IMR-90 (cell line): ENCODE data around the gene PROZ. TPM values are rescaled to one million over a fixed set of nuclear protein-coding genes. Genes with fewer than 3 reads are reported as not detected.
A peak's percentile ranks its signal among the peaks of the same experiment; 100 is the strongest.

Experiments used
- ATAC-seq: fragments of 200-7000 bp; cut with Tn5 transposase; 2 replicates; pipeline ENCODE4 v1.9.1; 2020; ENCODE audit warnings: low read depth, mild to moderate bottlenecking, moderate library complexity
- BruUV-seq: library from RNA; stranded (reverse); fragments of 400-500 nt; replicated peaks from 2 replicates; lab custom pipeline; 2021; lab: Mats Ljungman, UMichigan
- CTCF ChIA-PET: fragments of 300-600 bp; formaldehyde crosslinking; extraction: SDS; loops from one replicate; lab custom pipeline; 2021; ENCODE audit warnings: antibody characterized with exemption; lab: Yijun Ruan, JAX
- POLR2A ChIA-PET: fragments of 300-600 bp; sonication (Branson Sonifier 250); formaldehyde crosslinking; loops from one replicate; lab custom pipeline; 2022; ENCODE audit warnings: antibody characterized with exemption; ENCODE audit not compliant: unreplicated experiment; lab: Charles Lee
- DNase-seq: peaks from one replicate; pipeline ENCODE4 v3.0.0; 2013
- H2AFZ ChIP-seq: replicated peaks from 2 replicates; pipeline ENCODE3; 2013; ENCODE audit warnings: low read length, mild to moderate bottlenecking; ENCODE audit not compliant: poor library complexity
- H2AK5ac ChIP-seq: 2 replicates; pipeline ENCODE4 v1.6.1; 2013; ENCODE audit warnings: low read depth, low read length, inconsistent platforms
- H2AK9ac ChIP-seq: replicated peaks from 2 replicates; pipeline ENCODE3; 2013; ENCODE audit warnings: mild to moderate bottlenecking, low read depth, low read length, moderate library complexity; ENCODE audit not compliant: poor library complexity
- H2BK120ac ChIP-seq: 2 replicates; pipeline ENCODE4 v1.6.1; 2013; ENCODE audit warnings: low read depth, low read length, inconsistent platforms
- H2BK15ac ChIP-seq: 3 replicates; pipeline ENCODE4 v1.6.1; 2013; ENCODE audit warnings: low read depth, low read length, inconsistent platforms
- H2BK20ac ChIP-seq: 2 replicates; pipeline ENCODE4 v1.6.1; 2013; ENCODE audit warnings: low read depth, mild to moderate bottlenecking, inconsistent platforms, low read length, moderate library complexity
- H2BK5ac ChIP-seq: 2 replicates; pipeline ENCODE4 v1.6.1; 2013; ENCODE audit warnings: mild to moderate bottlenecking, low read depth, low read length, inconsistent platforms; ENCODE audit not compliant: poor library complexity, severe bottlenecking
- H3K14ac ChIP-seq: replicated peaks from 2 replicates; pipeline ENCODE4 v1.6.1; 2013; ENCODE audit warnings: low read depth, low read length, inconsistent platforms
- H3K18ac ChIP-seq: 2 replicates; pipeline ENCODE4 v1.6.1; 2013; ENCODE audit warnings: low read depth, low read length, control low read depth
- H3K23ac ChIP-seq: 2 replicates; pipeline ENCODE4 v1.6.1; 2013; ENCODE audit warnings: low read depth, low read length, inconsistent platforms
- H3K27ac ChIP-seq: 2 replicates; pipeline ENCODE4 v1.5.1; 2013; ENCODE audit warnings: mild to moderate bottlenecking, control low read depth, low read length; ENCODE audit not compliant: insufficient read depth
- H3K27me3 ChIP-seq: 2 replicates; pipeline ENCODE4 v1.6.1; 2013; ENCODE audit warnings: low read length; ENCODE audit not compliant: control insufficient read depth, insufficient read depth
- H3K36me3 ChIP-seq: 2 replicates; pipeline ENCODE4 v1.6.1; 2013; ENCODE audit warnings: low read length, mixed read lengths; ENCODE audit not compliant: control insufficient read depth, insufficient read depth
- H3K4ac ChIP-seq: 2 replicates; pipeline ENCODE4 v1.6.1; 2013; ENCODE audit warnings: low read depth, low read length, inconsistent platforms
- H3K4me1 ChIP-seq: 2 replicates; pipeline ENCODE4 v1.6.1; 2013; ENCODE audit warnings: low read length, mixed read lengths; ENCODE audit not compliant: control insufficient read depth, insufficient read depth
- H3K4me2 ChIP-seq: 2 replicates; pipeline ENCODE4 v1.6.1; 2013; ENCODE audit warnings: low read depth, mild to moderate bottlenecking, control low read depth, low read length, moderate library complexity
- H3K4me3 ChIP-seq: 2 replicates; pipeline ENCODE4 v1.5.1; 2013; ENCODE audit warnings: low read depth, mild to moderate bottlenecking, control low read depth, low read length, moderate library complexity; ENCODE audit not compliant: insufficient read depth
- H3K56ac ChIP-seq: 2 replicates; pipeline ENCODE4 v1.6.1; 2013; ENCODE audit warnings: low read length, inconsistent platforms; ENCODE audit not compliant: insufficient read depth; ENCODE audit errors: extremely low read depth
- H3K79me1 ChIP-seq, 2 experiments: 2 replicates each; pipeline ENCODE4 v1.6.1; 2013; ENCODE audit warnings: low read length in 2 of 2, inconsistent platforms in 1 of 2, low read depth in 1 of 2
- H3K9ac ChIP-seq: 2 replicates; pipeline ENCODE4 v1.6.1; 2013; ENCODE audit warnings: low read depth, low read length, control low read depth
- H3K9me1 ChIP-seq: 2 replicates; pipeline ENCODE4 v1.6.1; 2013; ENCODE audit warnings: low read length, inconsistent platforms; ENCODE audit not compliant: insufficient read depth
- H3K9me3 ChIP-seq: 2 replicates; pipeline ENCODE4 v1.6.1; 2013; ENCODE audit warnings: low read length; ENCODE audit not compliant: control insufficient read depth, insufficient read depth
- H4K20me1 ChIP-seq: 2 replicates; pipeline ENCODE4 v1.6.1; 2013; ENCODE audit warnings: low read length, inconsistent platforms; ENCODE audit not compliant: insufficient read depth
- H4K5ac ChIP-seq: 2 replicates; pipeline ENCODE4 v1.6.1; 2013; ENCODE audit warnings: mild to moderate bottlenecking, low read depth, low read length, control low read depth
- H4K8ac ChIP-seq, 2 experiments: 2 replicates each; pipeline ENCODE4 v1.6.1; 2013; ENCODE audit warnings: low read depth in 2 of 2, low read length in 2 of 2, control low read depth in 1 of 2, inconsistent platforms in 1 of 2
- H4K91ac ChIP-seq: 2 replicates; pipeline ENCODE4 v1.6.1; 2013; ENCODE audit warnings: low read depth, low read length, inconsistent platforms; ENCODE audit not compliant: insufficient read depth
- BHLHE40 ChIP-seq: fragments of 150-350 bp; IDR thresholded peaks from 2 replicates; pipeline ENCODE4 v1.6.1; 2016; ENCODE audit warnings: mild to moderate bottlenecking, low read depth, low read length
- CHD1 ChIP-seq: IDR thresholded peaks from 2 replicates; pipeline ENCODE4 v1.6.1; 2012; ENCODE audit warnings: low read depth, low read length, improper control_type of control experiment
- CTCF ChIP-seq: conservative IDR thresholded peaks from 2 replicates; pipeline ENCODE4 v1.5.1; 2012; ENCODE audit warnings: mild to moderate bottlenecking, low read depth, low read length, improper control_type of control experiment
- FOS ChIP-seq: fragments of 150-350 bp; IDR thresholded peaks from 2 replicates; pipeline ENCODE4 v1.6.1; 2016; ENCODE audit warnings: low read depth, low read length
- MAFK ChIP-seq: IDR thresholded peaks from 2 replicates; pipeline ENCODE4 v1.6.1; 2012; ENCODE audit warnings: low read depth, low read length, improper control_type of control experiment
- MAZ ChIP-seq: IDR thresholded peaks from 2 replicates; pipeline ENCODE4 v1.6.1; 2012; ENCODE audit warnings: low read depth, mild to moderate bottlenecking, low read length, improper control_type of control experiment, moderate library complexity, borderline replicate concordance
- MXI1 ChIP-seq: IDR thresholded peaks from 2 replicates; pipeline ENCODE4 v1.6.1; 2012; ENCODE audit warnings: low read depth, mild to moderate bottlenecking, low read length, moderate library complexity, borderline replicate concordance
- NFE2L2 ChIP-seq: fragments of 150-350 bp; IDR thresholded peaks from 2 replicates; pipeline ENCODE4 v1.6.1; 2016; ENCODE audit warnings: low read depth, mild to moderate bottlenecking, low read length
- POLR2A ChIP-seq: IDR thresholded peaks from 2 replicates; pipeline ENCODE4 v1.6.1; 2012; ENCODE audit warnings: mild to moderate bottlenecking, low read depth, low read length
- RAD21 ChIP-seq: IDR thresholded peaks from 2 replicates; pipeline ENCODE4 v1.6.1; 2012; ENCODE audit warnings: low read length, improper control_type of control experiment
- RCOR1 ChIP-seq: IDR thresholded peaks from 2 replicates; pipeline ENCODE4 v1.6.1; 2012; ENCODE audit warnings: mild to moderate bottlenecking, low read length, improper control_type of control experiment; ENCODE audit not compliant: insufficient replicate concordance
- SMC3 ChIP-seq: fragments of 150-350 bp; IDR thresholded peaks from 2 replicates; pipeline ENCODE4 v1.6.1; 2016; ENCODE audit warnings: low read depth, mild to moderate bottlenecking, antibody characterized with exemption, low read length, moderate library complexity
- USF2 ChIP-seq: fragments of 150-350 bp; IDR thresholded peaks from 2 replicates; pipeline ENCODE4 v1.6.1; 2017; ENCODE audit warnings: mild to moderate bottlenecking, antibody characterized with exemption, low read length, low read depth
- WGBS, 2 experiments: methylation state at CpG; one replicate each; pipeline versions ENCODE4 v1.1.5 to v1.1.7; 2013; ENCODE audit warnings: missing lambda C conversion rate in 2 of 2; ENCODE audit not compliant: insufficient read length in 1 of 2; ENCODE audit errors: extremely low coverage in 2 of 2; 5-methylcytosine and 5-hydroxymethylcytosine counted together
- dilution Hi-C: fragments of 300-500 bp; cut with HindIII; formaldehyde crosslinking; loops from one replicate; pipeline ENCODE4 v1.14.3; 2018; ENCODE audit warnings: low sequenced_read_pairs; ENCODE audit not compliant: unreplicated experiment
- in situ Hi-C: fragments of 300-500 bp; cut with MboI; formaldehyde crosslinking; loops from 3 replicates; pipeline ENCODE4 v1.14.3; 2019; ENCODE audit warnings: low sequenced_read_pairs, inconsistent platforms, mixed read lengths
- intact Hi-C: fragments of 100-400 bp; cut with micrococcal nuclease; formaldehyde crosslinking; loops from 2 replicates; pipeline ENCODE4 v1.10.0; 2022
- polyA plus RNA-seq, 3 experiments: library from polyadenylated mRNA; depleted of rRNA; stranded (reverse); fragments of >200 nt; gene quantifications; 2 replicates each; pipeline ENCODE4 v1.2.3, GENCODE V29; 2012; ENCODE audit warnings: low replicate concordance in 1 of 3
- total RNA-seq: library from RNA; depleted of rRNA; stranded (reverse); fragments of >200 nt; gene quantifications from 2 replicates; pipeline ENCODE4 v1.2.3, GENCODE V29; 2012

The PROZ gene
- total and polyA plus RNA-seq, 2 of the 4 experiments (the other 2 are of a cell fraction), result not detected

GRCh38 chr13:113152691-113152983 lies 5.8 kb upstream of the PROZ start:
- Histone ChIP-seq H3K4me2 (no peak overlapping the region), H2BK120ac (peak overlapping the region; percentile 56; the same call in 1 of the 2 replicates), H4K5ac (peak overlapping the region; percentile 56; the same call in 1 of the 2 replicates), H3K18ac (no peak overlapping the region), H3K4ac (peak overlapping the region; percentile 77; the same call in 1 of the 2 replicates), H3K56ac (no peak overlapping the region), H3K14ac (peak overlapping the region; percentile 37), H3K23ac (peak overlapping the region; percentile 45; the same call in 1 of the 2 replicates), H3K27me3 (no peaks in the 10 kb centered on the region), H3K27ac (no peak overlapping the region), H2BK20ac (peak overlapping the region; percentile 55; the same call in 1 of the 2 replicates), H3K4me1 (peaks cover 11% of the 10 kb centered on the region), H3K36me3 (no peaks in the 10 kb centered on the region), H4K8ac (peak overlapping the region; percentile 94 to 98; a peak in 3 of 4 replicates), H2AK5ac (peak overlapping the region; percentile 93), H3K9me3 (no peaks in the 10 kb centered on the region), H3K9ac (no peak overlapping the region), H2BK15ac (peak overlapping the region; percentile 86; the same call in 1 of the 3 replicates), H3K79me1 (no peaks in the 10 kb centered on the region), H2BK5ac (no peak overlapping the region), H3K9me1 (peaks cover 5% of the 10 kb centered on the region; the same call in 1 of the 2 replicates), H2AFZ (peak overlapping the region; percentile 93), H2AK9ac (peak overlapping the region; percentile 96), H4K20me1 (no peaks in the 10 kb centered on the region), H4K91ac (peak overlapping the region; percentile 82), H3K4me3 (no peak overlapping the region)
- WGBS, 2 experiments, result 69% methylated on average over 2 of the region's 2 CpGs; no CpG with 5 or more reads in 1 of the 2 experiments
- ChIA-PET POLR2A (no interaction called here), CTCF (no interaction called here)
- no TSS peak for BruUV-seq
- in situ Hi-C loops (no loop called here), intact Hi-C loops (loop anchor here (2.0 kb wide), 1 partner anchor 58 kb away; no protein-coding TSS in a partner anchor), dilution Hi-C loops (no loop called here)
- TF ChIP-seq NFE2L2, result no peak
- TF ChIP-seq MAFK, result no peak
- no peak for TF ChIP-seq RAD21
- no peak for TF ChIP-seq POLR2A
- no peak for TF ChIP-seq CHD1
- no peak for TF ChIP-seq SMC3
- TF ChIP-seq MXI1, result no peak
- TF ChIP-seq BHLHE40, result no peak
- no peak for TF ChIP-seq FOS
- TF ChIP-seq RCOR1, result no peak
- no peak for TF ChIP-seq MAZ
- TF ChIP-seq USF2, result no peak
- TF ChIP-seq CTCF, result no peak
- ATAC-seq, result no peak
- DNase-seq, result no peak
